ENCODE results near the gene NDFIP1. TPM values are rescaled to one million over a fixed set of nuclear protein-coding genes. Genes with fewer than 3 reads are reported as not detected.
A peak's percentile ranks its signal among the peaks of the same experiment; 100 is the strongest.
"Not testable (repeated sequence)": the region's sequence is repeated elsewhere in the genome, so short reads cannot be mapped to it uniquely, and the experiment has no call there.

Gene NDFIP1
- total RNA-seq, 8 experiments from 2014 or later, result 54.4 to 134 (median 84.0) TPM

DNA sequence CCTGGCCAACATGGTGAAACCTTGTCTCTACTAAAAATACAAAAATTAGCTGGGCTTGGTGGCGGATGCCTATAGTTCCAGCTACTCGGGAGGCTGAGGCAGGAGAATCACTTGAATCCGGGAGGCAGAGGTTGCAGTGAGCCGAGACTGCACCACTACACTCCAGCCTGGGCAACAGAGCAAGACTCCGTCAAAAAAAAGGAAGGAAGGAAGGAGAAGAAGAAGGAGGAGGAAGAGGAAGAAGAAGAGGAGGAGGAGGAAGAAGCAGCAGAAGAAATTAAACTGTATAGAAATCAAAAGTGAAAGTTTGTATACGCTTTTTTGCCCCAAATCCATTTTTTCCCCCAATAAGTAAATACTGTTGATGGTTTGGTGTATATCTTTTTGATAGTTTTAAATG is 80.1 kb downstream of the NDFIP1 start:
- ATAC-seq (replicated peaks in 6 of 8); H3K27ac ChIP-seq; H3K4me3 ChIP-seq; H3K4me1 ChIP-seq (replicated peaks in 1 of 2); in situ Hi-C loops (cut with MboI; ENCODE audit: low pct_unique_long_range_greater_than_20kb in 2 of 9, low sequenced_read_pairs in 9 of 9, unreplicated experiment in 9 of 9): not testable (repeated sequence)
- 73 to 95% (median 90%) methylated on average over 2 to 6 of the region's 6 CpGs; no CpG with 5 or more reads in 2 of the 10 experiments for whole genome bisulfite sequencing, 10 experiments

DNA sequence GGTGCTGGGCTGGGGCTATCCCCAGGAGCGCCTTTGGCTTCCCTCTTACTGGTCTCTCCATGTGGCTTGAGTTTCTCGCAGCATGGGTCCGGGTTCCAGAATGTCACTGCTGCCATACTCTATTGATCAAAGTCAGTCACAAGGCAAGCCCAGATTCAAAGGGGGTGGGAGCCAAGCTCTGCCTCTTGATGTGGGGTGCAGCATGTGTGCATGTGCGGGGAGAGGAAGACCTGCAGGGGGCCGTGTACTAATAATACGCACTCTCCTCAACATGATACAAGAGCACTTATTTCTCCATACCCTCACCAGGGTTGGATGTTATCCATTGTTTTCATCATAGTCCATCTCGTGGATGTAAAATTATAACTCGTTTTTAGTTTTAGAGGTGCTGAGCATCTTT is 81.2 kb downstream of the NDFIP1 start:
- 27 to 81% (median 63%) methylated on average over 1 to 5 of the region's 8 CpGs; no CpG with 5 or more reads in 4 of the 10 experiments for WGBS, 10 experiments
- no peak overlapping the region for H3K27ac ChIP-seq
- H3K4me1 ChIP-seq (replicated peaks in 1 of 2), result no peaks in the 10 kb centered on the region
- in situ Hi-C loops (cut with MboI; ENCODE audit: low pct_unique_long_range_greater_than_20kb in 2 of 9, low sequenced_read_pairs in 9 of 9, unreplicated experiment in 9 of 9), result no loop called here
- no peak for ATAC-seq (replicated peaks in 6 of 8)
- H3K4me3 ChIP-seq, result no peak overlapping the region

DNA sequence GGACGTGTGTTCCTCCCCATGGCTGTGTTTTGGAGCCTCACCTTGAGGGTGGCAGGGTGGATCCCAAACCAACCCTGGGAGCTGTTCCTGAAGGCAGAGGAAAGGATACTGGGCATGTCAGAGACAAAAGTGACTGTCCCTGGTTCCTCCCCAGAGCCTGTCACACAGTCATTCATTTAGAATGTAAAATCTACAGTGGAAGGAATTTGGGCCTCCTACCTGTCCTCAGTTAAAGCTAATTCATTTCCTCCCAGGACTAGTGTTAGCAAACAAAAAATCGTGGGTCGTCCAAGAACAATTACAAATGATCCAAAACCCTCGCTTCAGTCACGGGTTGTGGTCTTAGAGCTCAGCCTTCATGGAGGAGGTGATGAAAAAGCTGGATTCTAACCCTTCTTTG is 83.2 kb downstream of the NDFIP1 start:
- Histone ChIP-seq H3K4me3 (no peak overlapping the region), H3K4me1 (replicated peaks in 1 of 2) (no peaks in the 10 kb centered on the region), H3K27ac (no peak overlapping the region)
- 46 to 94% (median 75%) methylated on average over 1 to 5 of the region's 5 CpGs; no CpG with 5 or more reads in 2 of the 10 experiments for WGBS, 10 experiments
- in situ Hi-C loops (cut with MboI; ENCODE audit: low pct_unique_long_range_greater_than_20kb in 2 of 9, low sequenced_read_pairs in 9 of 9, unreplicated experiment in 9 of 9), result no loop called here
- ATAC-seq (replicated peaks in 6 of 8), result no peak

DNA sequence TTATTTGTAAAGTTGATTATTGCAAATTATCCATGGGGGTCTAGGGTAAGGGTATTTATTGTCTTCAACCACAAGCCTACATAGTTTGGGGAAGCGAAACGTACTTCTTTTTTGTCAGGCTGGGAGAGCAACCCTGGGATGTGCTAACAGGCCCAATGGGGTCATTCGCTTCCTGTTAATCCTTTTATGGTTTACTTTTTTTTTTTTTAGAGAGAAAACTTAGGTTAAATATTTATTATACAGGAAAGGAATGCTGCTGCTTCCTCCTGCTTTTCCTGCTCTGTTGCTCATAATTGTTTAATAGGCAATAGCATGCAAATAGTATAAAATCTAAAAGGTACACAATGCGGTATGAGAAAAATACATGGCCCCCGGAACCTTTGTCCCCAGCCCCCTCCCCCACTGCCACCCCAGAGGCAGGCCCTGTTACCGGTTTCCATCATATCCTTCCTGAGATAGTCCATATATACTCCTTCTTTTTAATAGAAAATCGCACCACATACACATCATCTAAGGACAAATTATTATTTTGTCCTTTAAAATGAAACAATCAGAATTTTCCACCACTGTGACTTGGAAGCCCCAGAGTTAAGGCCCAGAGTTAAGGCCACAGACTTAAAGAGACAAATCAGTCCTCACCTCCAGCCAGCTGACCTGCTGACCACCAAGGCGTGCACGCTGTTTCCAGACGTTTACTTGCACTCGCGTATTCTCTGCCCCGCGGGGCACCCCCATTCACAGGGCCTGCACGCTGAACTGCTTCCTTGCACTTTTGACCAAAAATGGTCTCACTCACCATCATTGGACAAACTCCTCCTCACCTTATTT is 83.9 kb downstream of the NDFIP1 start:
- Histone ChIP-seq H3K27ac (no peak overlapping the region), H3K4me3 (no peak overlapping the region), H3K4me1 (replicated peaks in 1 of 2) (peaks cover 0 to 2% of the 10 kb centered on the region in 2 donors)
- WGBS, 10 experiments, result 80 to 100% (median 94%) methylated on average over 1 to 9 of the region's 15 CpGs; no CpG with 5 or more reads in 2 of the 10 experiments
- ATAC-seq (replicated peaks in 6 of 8), result no peak
- in situ Hi-C loops (cut with MboI; ENCODE audit: low pct_unique_long_range_greater_than_20kb in 2 of 9, low sequenced_read_pairs in 9 of 9, unreplicated experiment in 9 of 9), result no loop called here

DNA sequence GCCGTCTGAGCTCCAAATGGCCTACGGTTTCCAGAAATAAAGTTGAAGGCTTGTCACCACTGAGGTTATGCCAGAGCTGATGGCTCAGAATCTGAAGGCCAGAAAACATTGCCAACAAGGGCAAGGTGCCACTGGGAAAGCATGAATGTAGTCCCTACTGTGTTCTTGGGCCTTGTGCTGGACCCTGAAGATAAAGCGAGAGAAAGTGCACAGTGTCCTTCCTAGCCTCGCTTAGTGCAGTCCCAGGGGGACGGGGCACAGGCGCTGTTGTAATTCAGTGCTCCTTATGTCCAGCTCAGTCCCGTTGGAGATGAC is 84.5 kb downstream of the NDFIP1 start:
- H3K4me1 ChIP-seq (replicated peaks in 1 of 2), result peaks cover 0 to 7% of the 10 kb centered on the region in 2 donors
- no peak overlapping the region for H3K4me3 ChIP-seq
- no peak overlapping the region for H3K27ac ChIP-seq
- ATAC-seq (replicated peaks in 6 of 8), result no peak
- 56 to 100% (median 91%) methylated on average over 1 to 7 of the region's 7 CpGs for WGBS, 10 experiments
- in situ Hi-C loops (cut with MboI; ENCODE audit: low pct_unique_long_range_greater_than_20kb in 2 of 9, low sequenced_read_pairs in 9 of 9, unreplicated experiment in 9 of 9), result no loop called here

DNA sequence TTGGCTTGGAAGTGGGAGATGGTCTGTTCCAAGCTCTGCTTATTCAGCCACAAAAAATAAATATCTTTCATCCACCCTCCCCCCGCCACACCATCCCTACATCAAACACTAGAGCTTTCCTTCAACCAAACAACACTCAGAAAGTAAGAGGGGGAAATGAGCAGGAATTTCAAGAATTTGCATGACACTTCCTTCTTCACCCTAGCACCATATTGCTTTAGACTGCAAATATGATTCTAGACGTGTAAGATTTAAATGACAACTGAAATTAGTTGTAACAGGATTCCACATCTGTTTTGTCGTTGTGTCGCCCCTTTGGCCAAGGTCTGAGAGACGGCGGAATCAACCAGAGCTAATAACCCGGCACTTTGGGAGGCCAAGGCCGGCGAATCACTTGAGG is 88.5 kb downstream of the NDFIP1 start:
- WGBS, 10 experiments, result 50 to 94% (median 88%) methylated on average over 1 to 9 of the region's 9 CpGs; no CpG with 5 or more reads in 2 of the 10 experiments
- ATAC-seq (replicated peaks in 6 of 8), result no peak
- no peak overlapping the region for H3K27ac ChIP-seq

DNA sequence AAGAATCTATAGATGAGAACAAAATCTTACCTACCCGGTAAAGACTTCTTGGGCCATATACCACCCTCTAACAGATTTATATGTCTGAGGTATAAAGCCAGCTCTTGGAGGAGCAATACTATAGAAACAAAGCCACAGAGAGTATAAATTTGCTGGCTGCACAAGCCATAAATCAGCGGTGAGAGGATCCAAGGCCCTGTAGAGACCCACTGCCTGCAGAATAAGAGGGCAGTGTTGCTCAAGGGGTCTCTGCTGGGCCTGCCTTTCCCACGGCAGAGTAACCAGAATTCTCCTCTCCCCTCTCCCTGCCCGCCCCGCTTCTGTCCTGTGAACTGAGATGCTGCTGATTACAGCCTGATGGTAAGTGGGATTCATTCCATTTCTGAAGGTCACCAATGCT is 89.2 kb downstream of the NDFIP1 start:
- peak in 5 of 8 experiments; percentile 48 to 71 (median 61) for ATAC-seq (replicated peaks in 6 of 8)
- peaks cover 0 to 8% of the 10 kb centered on the region in 2 donors for H3K4me1 ChIP-seq (replicated peaks in 1 of 2)
- in situ Hi-C loops (cut with MboI; ENCODE audit: low pct_unique_long_range_greater_than_20kb in 2 of 9, low sequenced_read_pairs in 9 of 9, unreplicated experiment in 9 of 9), result no loop called here
- no peak overlapping the region for H3K4me3 ChIP-seq
- WGBS, 10 experiments, result 81 to 100% (median 86%) methylated on average over 1 to 5 of the region's 5 CpGs; no CpG with 5 or more reads in 5 of the 10 experiments
- no peak overlapping the region for H3K27ac ChIP-seq

More for the DNA sequence above, 88.5 kb downstream of the NDFIP1 start:
- peaks cover 0 to 8% of the 10 kb centered on the region in 2 donors for H3K4me1 ChIP-seq (replicated peaks in 1 of 2)
- no peak overlapping the region for H3K4me3 ChIP-seq
- in situ Hi-C loops (cut with MboI; ENCODE audit: low pct_unique_long_range_greater_than_20kb in 2 of 9, low sequenced_read_pairs in 9 of 9, unreplicated experiment in 9 of 9), result no loop called here

DNA sequence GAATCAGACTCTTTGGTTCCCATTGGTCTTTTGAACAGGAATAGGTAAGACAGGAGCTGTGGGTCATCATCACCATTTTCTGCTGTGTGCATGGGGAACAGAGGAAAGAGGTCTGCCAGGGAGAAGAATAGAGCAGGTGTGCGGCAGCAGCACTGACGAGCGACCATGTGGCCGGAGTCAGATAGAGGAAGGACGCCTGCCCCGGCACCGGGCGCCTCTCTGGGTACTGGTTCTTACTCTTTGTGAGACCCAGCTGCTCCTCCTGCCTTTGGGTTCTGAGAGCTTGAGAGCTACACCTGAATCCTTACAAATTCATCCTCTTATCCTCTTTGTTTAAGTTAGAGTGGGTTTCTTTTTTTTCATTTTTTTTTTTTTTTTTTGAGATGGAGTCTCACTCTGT is 90.8 kb downstream of the NDFIP1 start:
- in situ Hi-C loops (cut with MboI; ENCODE audit: low pct_unique_long_range_greater_than_20kb in 2 of 9, low sequenced_read_pairs in 9 of 9, unreplicated experiment in 9 of 9), result no loop called here
- 92 to 100% (median 98%) methylated on average over 1 to 4 of the region's 8 CpGs; no CpG with 5 or more reads in 6 of the 10 experiments for WGBS, 10 experiments

DNA sequence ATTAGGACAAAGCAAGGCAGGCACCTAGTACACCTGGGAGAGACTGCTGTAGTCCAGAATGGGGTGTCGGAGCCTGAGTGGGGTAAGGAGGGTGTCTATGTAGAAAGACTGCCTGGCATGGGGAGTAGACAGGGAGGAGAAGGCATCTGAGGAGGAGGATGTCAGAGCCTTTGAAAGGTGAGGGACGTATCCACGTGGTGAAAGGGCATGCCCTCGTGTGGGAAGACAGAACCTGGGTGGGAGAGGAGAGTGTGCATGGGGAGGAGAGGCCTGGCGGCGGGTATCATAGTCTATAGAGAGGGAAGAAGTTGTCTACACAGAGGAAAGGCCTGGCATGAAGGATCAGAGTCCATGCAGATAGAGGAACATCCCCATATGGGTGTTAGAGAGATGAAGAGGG is 91.8 kb downstream of the NDFIP1 start:
- ATAC-seq (replicated peaks in 6 of 8), result no peak
- peaks cover 0 to 8% of the 10 kb centered on the region in 2 donors for H3K4me1 ChIP-seq (replicated peaks in 1 of 2)
- no peak overlapping the region for H3K27ac ChIP-seq
- in situ Hi-C loops (cut with MboI; ENCODE audit: low pct_unique_long_range_greater_than_20kb in 2 of 9, low sequenced_read_pairs in 9 of 9, unreplicated experiment in 9 of 9), result no loop called here
- WGBS, 10 experiments, result 45 to 83% (median 57%) methylated on average over 2 to 4 of the region's 6 CpGs; no CpG with 5 or more reads in 4 of the 10 experiments
- H3K4me3 ChIP-seq, result no peak overlapping the region

More for the DNA sequence above, 90.8 kb downstream of the NDFIP1 start:
- Histone ChIP-seq H3K4me1 (replicated peaks in 1 of 2) (peaks cover 0 to 8% of the 10 kb centered on the region in 2 donors), H3K4me3 (no peak overlapping the region), H3K27ac (no peak overlapping the region)
- ATAC-seq (replicated peaks in 6 of 8), result no peak

DNA sequence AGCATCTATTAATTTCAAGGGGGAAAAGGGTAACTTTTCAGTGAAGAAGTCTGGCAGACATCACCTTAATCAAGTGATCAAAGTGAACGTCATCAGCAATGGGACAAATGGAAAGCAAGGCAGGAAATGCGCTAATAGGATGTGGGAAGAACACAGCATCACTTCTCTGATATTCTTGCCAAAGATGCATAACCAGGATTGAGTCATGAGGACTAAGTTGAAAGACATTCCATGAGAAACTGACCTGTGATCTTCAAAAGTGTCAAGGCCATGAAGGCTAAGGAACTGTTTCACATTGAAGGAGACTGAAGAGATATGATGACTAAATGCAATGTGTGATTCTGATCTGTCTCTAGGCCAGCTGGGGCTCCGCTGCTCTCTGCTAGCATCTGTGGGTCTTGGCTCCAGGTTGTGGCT is 92.9 kb downstream of the NDFIP1 start:
- ATAC-seq (replicated peaks in 6 of 8), result peak in 2 of 8 experiments; percentile 58 to 90
- WGBS, 10 experiments, result 8 to 100% (median 54%) methylated on average over 1 to 3 of the region's 3 CpGs; no CpG with 5 or more reads in 2 of the 10 experiments
- Histone ChIP-seq H3K4me3 (no peak overlapping the region), H3K4me1 (replicated peaks in 1 of 2) (peaks cover 0 to 8% of the 10 kb centered on the region in 2 donors), H3K27ac (no peak overlapping the region)
- in situ Hi-C loops (cut with MboI; ENCODE audit: low pct_unique_long_range_greater_than_20kb in 2 of 9, low sequenced_read_pairs in 9 of 9, unreplicated experiment in 9 of 9), result no loop called here

DNA sequence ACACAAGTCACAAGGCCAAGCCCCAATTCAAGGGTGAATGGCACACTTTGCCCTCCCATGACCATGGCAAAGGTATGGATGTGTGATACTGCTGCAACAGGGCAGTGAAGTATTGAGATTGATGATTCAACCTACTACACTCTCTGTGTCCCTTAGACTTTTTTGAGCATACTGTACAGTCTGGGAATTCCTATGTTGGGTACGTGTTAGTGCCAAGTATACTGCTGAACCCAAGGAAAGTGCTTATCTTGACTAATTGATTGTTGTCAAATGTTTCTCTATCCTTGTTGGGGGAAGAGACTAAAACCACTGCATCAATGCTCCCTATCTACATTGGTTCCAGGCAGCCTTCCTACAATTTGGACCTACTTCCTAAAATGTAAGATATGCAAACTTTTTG is 93.7 kb downstream of the NDFIP1 start:
- no peak overlapping the region for H3K4me3 ChIP-seq
- H3K27ac ChIP-seq, result no peak overlapping the region
- WGBS, 10 experiments, result 0 to 83% (median 75%) methylated on average over 1 of the region's 1 CpG; no CpG with 5 or more reads in 7 of the 10 experiments
- peaks cover 0 to 8% of the 10 kb centered on the region in 2 donors for H3K4me1 ChIP-seq (replicated peaks in 1 of 2)
- in situ Hi-C loops (cut with MboI; ENCODE audit: low pct_unique_long_range_greater_than_20kb in 2 of 9, low sequenced_read_pairs in 9 of 9, unreplicated experiment in 9 of 9), result no loop called here
- no peak for ATAC-seq (replicated peaks in 6 of 8)
